Omental fat pad (tissue), 4 donors: ENCODE results near the gene KRT85. TPM values are rescaled to one million over a fixed set of nuclear protein-coding genes. Genes with fewer than 3 reads are reported as not detected.

ENCODE experiments used
- ATAC-seq: fragments of 150-250 bp; one replicate; pipeline ENCODE4 v1.9.1; 2016; ENCODE audit warnings: mild to moderate bottlenecking, moderate library complexity; ENCODE audit not compliant: low FRiP score
- DNase-seq: peaks from one replicate; pipeline ENCODE4 v3.0.0-alpha.2; 2019; ENCODE audit warnings: low spot score
- total RNA-seq, 4 donors: library from RNA; depleted of rRNA; stranded (reverse); fragments of >200 nt; gene quantifications; one replicate each; pipeline ENCODE4 v1.1.0, GENCODE V29; 2016
- TF ChIP-seq, protein P1 (sequence below), 3 donors: fragments of 450-650 bp; IDR thresholded peaks; one replicate each; pipeline ENCODE4 v1.5.1; 2016 to 2017; ENCODE audit warnings: antibody characterized with exemption in 3 of 3, mild to moderate bottlenecking in 3 of 3, moderate library complexity in 2 of 3

Gene KRT85
- total RNA-seq, 4 donors from 2014 or later = not detected

DNA sequence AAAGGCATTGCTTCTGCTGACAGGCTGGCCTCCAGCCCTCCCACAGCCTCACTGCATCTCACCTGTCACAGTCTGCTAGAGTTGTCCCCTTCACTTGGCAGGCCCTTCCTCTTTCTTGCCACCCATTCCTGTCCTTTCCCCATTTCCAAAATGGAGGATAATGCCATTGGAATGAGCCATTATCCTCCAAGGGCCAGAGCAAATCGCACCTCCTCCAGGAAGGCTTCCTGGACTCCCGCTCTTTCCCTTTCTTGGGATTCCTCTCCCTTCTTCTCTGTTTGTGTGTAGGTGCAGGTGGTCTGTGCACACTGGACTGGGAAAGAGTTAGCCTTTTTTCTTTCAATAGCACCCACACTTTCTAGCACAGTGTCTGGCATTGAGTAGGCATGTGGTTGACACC lies 35.1 kb upstream of the KRT85 start:
- ATAC-seq = no peak

DNA sequence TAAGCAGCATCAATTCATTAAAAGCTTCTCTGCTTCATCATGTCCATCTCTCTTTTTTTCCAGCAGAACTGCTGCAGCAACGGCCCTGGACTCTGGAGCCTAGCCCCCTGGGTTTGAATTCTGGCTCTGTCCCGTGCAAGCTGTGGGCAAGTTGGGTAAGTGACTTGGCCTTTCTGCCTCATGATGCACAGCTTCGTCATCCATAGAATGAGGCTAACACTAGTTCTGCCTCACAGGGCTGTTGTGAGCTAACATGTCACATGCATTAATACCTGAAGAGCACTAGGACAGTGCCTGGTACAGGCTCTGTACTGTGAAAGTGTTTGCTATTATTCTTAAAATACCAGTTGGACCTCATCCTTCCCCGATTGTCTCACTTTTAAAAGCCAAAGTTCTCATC lies 34.6 kb upstream of the KRT85 start:
- ATAC-seq = no peak
- no peak for DNase-seq
- TF ChIP-seq, protein P1, sequence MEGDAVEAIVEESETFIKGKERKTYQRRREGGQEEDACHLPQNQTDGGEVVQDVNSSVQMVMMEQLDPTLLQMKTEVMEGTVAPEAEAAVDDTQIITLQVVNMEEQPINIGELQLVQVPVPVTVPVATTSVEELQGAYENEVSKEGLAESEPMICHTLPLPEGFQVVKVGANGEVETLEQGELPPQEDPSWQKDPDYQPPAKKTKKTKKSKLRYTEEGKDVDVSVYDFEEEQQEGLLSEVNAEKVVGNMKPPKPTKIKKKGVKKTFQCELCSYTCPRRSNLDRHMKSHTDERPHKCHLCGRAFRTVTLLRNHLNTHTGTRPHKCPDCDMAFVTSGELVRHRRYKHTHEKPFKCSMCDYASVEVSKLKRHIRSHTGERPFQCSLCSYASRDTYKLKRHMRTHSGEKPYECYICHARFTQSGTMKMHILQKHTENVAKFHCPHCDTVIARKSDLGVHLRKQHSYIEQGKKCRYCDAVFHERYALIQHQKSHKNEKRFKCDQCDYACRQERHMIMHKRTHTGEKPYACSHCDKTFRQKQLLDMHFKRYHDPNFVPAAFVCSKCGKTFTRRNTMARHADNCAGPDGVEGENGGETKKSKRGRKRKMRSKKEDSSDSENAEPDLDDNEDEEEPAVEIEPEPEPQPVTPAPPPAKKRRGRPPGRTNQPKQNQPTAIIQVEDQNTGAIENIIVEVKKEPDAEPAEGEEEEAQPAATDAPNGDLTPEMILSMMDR (IDR thresholded peaks at IDR 0.05) = no peak

More for the DNA sequence above, 35.1 kb upstream of the KRT85 start:
- no peak for DNase-seq
- TF ChIP-seq, protein P1 (IDR thresholded peaks at IDR 0.05) = no peak

DNA sequence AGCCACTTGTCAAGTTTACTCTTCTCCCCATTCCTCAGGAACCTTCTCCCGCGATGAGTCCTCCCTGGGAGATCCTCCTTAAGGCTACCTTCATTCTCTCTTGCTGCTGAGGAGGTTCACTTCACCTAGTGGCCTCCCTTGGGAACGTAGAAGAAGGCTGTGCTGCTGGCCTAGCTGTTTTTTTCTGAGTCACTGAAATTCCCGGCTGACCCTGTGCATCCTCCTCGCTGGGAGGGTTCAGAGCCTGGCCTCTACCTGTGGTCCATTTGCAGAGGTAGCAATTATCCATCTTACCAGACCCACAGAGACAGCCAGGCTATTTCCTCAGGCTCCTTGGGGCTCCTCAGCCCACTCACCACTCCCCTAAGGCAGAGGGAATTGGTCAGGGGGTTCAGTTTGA lies 34.2 kb upstream of the KRT85 start:
- TF ChIP-seq, protein P1 (IDR thresholded peaks at IDR 0.05) = no peak
- DNase-seq (no peak), ATAC-seq (no peak)

DNA sequence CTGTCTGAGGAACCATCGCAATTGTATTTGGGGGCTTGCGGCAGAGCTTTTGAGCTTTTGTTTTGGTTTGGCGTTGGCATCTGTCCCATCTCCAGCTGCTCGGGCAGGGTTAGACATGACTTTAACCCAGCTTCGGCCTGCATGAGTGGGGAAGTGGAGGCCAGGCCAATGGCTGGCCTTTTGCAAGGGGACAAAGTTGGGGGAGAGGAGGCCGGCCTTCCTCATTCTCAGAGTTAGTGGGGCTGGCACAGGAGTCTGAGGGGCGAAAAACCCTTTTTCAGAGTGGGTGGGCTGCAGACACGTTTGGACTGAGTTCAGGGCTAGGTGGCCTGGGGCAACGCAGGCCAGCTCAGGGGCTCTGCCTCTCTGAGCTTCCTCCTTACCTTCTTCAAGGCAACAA lies 33.6 kb upstream of the KRT85 start:
- TF ChIP-seq, protein P1 (IDR thresholded peaks at IDR 0.05) = no peak
- DNase-seq (no peak), ATAC-seq (no peak)

DNA sequence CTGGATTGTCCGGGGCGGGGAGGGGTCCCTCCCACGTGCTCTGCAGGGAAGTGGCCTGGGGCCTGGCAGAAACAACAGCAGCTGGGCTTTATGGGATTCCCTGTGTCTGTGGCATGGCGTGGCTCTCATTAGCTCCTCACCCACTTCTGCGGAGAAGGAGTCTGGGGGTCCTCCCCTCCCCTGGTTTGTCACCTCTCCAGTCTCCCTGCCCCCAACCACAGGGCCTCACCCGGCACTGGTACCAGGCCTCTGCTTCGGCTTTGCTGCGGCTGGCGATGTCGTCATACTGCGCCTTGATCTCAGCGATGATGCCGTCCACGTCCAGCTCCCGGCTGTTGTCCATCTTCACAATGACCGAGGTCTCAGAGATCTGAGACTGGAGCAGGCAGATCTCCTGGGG lies 32.5 kb upstream of the KRT85 start:
- ATAC-seq = no peak
- no peak for DNase-seq
- TF ChIP-seq, protein P1 (IDR thresholded peaks at IDR 0.05) = no peak

DNA sequence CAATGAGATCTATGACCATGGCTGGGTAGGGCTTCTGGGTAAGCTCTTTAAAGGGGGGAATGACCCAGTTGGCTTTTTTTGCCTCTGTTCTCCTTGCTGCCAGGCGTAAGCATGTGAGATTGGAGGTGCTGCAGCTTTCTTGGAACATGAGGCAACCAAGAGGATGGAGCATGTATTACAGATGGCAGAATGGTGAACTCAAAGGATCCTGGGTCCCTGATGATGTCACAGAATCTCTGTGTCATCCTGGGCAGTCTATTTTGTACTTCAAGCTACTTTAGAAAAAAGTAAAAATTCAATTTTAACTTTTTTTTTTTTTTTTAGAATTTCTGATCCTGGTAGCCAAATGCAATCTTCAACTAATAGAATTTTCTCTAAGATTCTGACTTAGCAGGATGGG lies 30.9 kb upstream of the KRT85 start:
- TF ChIP-seq, protein P1 (IDR thresholded peaks at IDR 0.05) = no peak
- no peak for ATAC-seq
- DNase-seq = no peak

DNA sequence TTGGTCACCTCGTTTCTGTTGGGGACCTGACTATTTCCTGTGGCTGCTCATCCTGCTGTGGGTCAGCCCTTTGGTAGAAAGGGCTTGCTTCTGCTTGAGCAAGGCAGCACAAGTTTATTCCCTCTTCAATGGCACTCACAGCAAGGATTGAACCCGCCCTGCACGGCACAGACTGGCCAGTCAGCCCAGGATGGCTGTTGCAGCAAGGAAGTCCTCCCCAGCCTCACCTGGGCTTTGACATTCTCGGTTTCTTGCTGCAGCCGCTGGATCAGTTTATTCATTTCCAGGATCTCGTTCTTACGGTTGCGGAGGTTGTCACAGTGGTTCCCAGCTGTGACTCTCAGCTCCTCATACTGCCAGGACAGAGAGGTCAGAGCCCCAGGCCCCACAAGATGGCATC lies 29.4 kb upstream of the KRT85 start:
- TF ChIP-seq, protein P1 (IDR thresholded peaks at IDR 0.05) = no peak
- no peak for ATAC-seq
- no peak for DNase-seq
